GM21576 (cell line): Measurements from ENCODE around the gene C1orf105.
A peak's percentile ranks its signal among the peaks of the same experiment; 100 is the strongest.
"Not testable (repeated sequence)": the region's sequence is repeated elsewhere in the genome, so short reads cannot be mapped to it uniquely, and the experiment has no call there.

ENCODE experiments used
- ATAC-seq: cut with Tn5 transposase; IDR thresholded peaks from one replicate; pipeline ENCODE4 v1.9.1; 2021; ENCODE audit warnings: mild to moderate bottlenecking, moderate library complexity; ENCODE audit not compliant: unreplicated experiment

The C1orf105 gene, protein sequence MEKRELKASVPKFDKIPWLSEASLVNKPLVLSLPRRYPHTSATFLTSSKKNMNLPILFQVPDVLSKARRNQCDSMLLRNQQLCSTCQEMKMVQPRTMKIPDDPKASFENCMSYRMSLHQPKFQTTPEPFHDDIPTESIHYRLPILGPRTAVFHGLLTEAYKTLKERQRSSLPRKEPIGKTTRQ

DNA sequence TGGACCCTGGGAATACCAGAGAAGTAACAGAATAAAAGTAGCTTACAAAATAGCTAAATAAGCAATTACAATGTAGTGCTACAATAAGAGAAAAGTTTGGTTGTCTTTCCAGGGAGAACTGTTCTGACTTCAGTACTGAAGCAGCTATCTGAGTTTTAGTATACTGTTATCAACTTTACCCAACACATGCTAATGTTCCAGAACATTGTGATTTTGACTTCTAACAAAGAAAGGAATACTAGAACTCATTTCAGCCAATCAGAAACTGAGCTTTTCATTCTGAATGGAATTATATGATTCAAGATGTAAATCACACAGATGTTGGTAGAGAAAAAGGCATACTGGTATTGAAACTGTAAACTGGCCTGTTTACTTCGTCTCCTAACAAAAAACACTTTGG, at the start of gene C1orf105:
Gene C1orf105 (plus strand): TSS at position 301 of the 400 bp plus-strand sequence. CDS start 201 bp downstream, outside the sequence.
- ATAC-seq, result no peak

DNA sequence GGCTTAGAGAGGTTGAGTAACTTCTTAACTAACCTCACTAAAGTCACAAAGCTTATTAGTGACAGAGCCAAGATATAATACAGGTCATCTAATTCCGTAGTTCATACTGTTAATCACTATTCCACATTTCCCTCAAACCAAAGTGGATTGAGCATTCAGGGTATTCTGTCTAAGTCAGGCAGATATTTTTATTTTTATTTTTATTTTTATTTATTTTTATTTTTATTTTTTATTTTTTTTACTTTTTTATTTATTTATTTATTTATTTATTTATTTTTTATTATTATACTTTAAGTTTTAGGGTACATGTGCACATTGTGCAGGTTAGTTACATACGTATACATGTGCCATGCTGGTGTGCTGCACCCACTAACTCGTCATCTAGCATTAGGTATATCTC, 48.8 kb upstream of the C1orf105 start:
- ATAC-seq, result not testable (repeated sequence)

DNA sequence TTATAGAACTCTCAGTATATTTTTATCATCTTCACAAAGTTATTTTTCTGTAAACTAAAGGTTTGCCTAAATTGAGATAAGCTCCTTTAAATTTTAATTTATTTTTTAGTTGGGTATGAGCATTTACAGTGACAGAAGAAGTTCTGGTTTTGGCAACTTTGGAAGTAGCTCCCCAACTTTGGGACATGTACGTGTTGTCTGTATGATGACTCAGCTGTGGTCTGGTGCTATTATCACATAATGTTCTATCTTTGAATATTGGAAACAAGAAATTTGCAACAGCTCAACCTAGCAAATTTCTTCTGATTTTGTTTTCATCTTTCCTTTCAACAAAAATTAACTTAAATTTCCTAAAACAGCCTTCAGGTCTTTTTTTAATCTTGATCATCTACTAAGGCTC, 46.6 kb upstream of the C1orf105 start:
- no peak for ATAC-seq

DNA sequence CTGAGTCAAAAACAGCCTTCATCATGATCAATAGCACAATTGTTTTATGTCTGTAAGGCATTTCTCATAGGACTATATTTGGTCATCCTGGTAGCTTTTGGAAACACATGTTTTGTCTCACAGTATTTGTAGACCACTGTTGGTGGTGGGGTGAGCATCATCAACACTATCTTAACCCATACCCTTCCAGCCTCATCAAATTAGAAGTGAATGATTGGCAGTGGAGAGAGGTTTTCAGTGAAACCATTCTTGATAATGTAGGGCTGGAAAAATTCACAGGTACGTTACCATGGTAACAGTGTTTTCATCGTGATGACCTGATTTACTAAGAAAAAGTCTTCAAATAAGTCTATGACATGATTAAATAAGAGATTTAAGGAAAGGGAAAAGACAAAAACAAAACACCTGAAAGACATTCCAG, 45.3 kb upstream of the C1orf105 start:
- ATAC-seq, result no peak

DNA sequence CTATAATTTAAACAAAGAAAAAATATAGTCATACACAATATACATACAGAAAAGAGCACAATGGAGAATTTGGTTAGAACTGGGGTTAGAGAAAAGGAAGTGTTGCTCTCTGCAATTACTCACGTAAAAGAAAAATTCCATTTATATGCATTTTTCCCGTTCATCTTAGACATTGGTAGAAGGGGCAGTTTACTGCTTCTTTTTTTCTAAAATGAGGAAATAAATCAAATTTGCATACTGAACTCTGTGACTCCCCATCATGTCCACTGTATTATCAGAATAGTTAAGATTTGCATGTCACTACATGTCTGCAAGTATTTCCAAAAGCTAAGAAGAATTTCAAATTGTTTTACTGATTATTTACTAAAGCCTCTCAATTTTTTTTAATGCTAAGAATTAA, 44.1 kb upstream of the C1orf105 start:
- ATAC-seq, result no peak

DNA sequence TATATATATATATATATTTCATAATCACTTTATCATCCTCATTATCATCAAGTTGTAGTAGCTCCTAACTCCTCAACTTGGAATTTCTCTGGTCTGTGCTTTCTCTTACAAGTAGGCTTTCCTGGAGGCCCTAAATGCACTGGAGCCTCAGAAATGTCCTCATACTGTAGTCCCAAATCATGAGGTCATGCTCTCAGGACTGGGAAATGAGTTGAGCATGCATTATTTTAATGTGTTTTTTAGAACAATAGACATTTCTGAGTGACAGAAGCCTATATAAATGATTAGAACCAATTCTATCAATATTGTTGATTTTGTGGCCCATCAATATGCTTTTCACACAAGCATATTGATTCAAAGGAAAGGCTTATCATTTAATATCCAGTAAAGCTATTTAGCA, 42.9 kb upstream of the C1orf105 start:
- ATAC-seq, result no peak

DNA sequence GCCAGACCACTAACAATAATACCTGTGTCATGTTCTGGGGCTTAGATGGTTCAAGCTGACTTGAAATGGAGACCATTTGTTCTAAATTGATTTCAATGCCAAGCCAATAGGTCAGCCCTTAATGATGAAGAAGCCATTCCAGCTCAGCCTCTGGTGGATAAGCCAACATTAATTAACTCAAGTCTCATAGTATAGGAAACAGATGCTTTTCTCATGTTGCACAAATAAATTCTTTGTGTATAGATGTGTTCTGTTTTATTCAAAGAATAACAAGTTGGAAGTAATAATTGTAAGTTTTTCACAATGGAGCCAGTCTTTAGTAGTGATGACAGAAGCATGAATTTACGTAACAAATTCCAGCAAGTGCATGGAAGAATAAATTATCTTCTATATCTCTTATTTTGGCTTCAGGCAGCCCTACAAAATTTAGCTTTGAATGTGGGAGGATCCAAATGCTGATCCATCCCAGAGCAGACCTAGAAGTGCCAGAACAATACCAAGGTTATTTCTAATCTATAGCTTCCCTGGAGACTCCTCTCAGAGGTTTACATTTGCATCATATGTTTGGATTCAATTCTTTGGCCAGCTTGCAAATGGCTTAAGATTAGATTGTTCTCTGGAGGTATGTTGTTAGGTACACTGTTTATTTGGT, 42.2 kb upstream of the C1orf105 start:
- no peak for ATAC-seq

DNA sequence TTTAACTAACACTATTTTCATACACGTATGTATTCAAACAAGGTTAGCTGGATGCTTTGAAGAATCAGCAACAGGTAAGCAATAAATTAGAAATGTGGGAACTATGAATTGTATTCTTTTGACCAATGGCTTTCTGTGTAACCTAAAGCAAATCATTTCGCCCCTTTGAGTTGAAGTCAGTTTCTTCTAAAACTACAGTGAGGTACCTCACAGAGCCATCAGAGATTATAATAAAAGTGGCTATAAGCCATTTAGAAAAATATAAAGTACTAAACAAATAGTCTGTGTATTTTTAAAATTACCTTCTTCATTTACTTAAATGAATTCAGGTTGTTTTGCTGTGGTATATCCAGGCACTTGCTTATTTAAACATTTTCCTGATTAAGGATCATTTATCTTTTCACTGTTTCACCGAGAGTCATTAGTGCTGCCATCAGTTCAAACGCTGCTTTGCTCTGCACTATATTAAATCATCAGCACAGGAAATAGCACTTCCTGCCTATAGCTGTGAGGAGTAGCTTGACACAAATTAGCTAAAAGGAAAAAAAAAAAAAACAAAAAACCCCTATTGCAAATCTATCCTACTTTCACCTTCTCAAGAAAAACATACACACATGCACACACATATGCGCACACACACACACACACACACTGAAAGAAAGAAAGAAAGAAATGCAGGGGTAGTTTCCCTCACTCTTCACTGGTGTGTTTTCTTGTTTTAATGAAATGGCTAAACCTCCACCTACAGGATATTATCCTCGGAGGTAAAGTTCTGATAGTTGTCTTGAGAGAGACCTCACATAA, 39.8 kb upstream of the C1orf105 start:
- peak; percentile 95 for ATAC-seq

DNA sequence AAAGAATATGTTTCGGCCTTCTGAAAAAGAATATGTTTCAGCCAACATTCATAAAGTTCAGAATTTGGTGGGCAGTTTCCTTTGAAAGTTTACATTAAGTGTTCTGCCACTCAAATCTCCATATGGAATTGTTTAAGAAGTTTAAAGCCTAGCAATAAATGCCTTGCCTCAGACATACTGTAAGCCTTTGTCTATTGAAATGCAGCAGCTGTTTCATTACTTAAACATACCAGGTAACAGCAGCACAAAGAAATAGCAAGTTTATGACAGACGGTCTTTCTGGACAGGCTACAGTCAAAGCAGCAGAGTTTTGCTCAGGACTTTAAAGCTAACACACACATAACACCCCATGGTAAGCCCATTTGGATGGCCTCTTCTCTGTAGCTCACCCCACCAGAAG, 38.5 kb upstream of the C1orf105 start:
- ATAC-seq, result no peak

DNA sequence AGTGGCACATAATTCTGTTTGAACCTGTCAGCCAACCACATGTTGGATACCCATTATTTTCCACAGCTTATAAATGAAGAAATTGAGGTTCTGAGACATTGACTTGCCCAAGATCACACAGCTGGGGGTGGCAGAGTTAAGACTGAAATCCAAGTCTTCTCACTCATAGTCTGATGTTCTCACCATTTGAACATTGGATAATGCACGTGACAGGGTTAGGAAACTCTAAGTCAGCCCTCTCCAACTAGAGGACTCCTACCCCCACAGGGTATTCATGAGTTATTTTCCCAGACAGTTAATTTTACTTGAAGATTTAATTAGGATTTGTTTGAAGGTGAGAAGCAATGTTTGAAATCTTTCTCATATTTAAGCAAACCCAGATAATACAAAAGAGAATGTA, 38.1 kb upstream of the C1orf105 start:
- ATAC-seq, result no peak

DNA sequence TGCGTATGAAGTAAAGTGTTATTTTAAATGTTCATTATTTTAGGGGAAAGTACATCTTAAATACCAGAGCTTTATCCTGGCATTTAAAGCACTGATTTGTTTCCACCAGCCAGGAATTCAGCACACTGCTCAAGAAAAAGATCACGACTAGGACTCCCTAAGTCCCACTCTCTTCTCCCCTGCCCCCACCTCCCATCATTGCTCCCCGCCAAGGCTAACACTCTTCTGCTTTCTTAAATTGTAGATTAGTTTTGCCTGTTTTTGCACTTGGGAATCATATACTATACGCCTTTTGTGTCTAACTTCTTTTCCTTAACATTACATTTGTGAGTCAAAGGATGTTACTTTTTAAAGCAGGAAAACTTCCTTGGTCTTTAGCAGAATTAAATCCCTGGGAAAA, 37.5 kb upstream of the C1orf105 start:
- no peak for ATAC-seq

DNA sequence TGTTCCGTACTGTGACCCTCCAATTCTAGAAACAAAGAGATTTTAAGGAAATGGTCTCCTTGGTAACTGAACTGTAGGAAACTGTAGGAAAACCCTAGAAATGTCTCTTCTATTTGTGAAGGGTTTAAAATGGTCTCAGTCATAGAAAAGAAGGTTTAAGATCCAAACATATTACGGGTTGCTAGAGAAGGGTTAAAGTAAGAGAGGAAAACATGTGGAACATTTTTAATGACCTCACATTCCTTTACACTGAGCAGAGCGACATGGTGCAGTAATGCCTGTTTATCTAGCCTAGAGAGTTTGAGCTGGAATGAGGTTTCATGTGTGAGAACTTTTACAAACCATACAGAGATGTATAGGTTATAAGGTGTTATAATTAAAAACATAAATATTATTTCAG, 36.9 kb upstream of the C1orf105 start:
- no peak for ATAC-seq

DNA sequence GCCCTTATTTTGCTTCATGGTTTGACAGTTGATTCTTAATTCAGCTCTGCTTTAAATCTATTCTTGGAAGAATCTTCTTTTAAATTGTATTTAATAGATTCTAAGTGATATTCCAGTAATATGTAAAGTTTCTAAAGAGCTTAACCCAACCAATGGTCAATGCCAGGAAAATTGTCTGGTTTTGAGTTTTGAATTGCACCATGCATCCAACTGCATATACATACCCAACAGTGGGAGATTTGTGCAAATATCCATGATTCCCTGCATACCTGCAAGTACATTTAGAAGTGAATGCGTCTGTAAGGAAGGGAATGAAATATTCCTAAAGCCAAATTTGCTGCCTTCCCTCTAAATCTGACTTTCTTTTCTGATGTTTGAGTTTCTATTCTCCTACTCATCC, 35.8 kb upstream of the C1orf105 start:
- ATAC-seq, result no peak

DNA sequence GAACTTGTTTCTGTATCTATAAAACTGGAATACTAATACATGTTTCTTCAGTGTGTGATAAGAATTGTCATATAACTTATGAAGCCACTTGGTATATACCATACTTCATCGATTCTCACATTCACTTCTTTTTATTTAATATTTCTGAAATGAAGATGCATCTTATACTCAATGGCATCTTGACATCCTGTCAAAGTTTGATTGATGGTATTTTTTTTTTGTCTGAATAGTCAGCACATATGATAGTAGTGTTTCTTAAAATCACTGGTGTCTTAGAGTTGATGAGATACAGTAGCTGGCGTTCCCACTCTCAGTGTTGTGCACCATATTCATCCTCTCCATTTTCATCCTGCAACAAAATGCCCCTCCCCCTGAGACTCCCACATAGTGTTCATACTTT, 34.4 kb upstream of the C1orf105 start:
- no peak for ATAC-seq

DNA sequence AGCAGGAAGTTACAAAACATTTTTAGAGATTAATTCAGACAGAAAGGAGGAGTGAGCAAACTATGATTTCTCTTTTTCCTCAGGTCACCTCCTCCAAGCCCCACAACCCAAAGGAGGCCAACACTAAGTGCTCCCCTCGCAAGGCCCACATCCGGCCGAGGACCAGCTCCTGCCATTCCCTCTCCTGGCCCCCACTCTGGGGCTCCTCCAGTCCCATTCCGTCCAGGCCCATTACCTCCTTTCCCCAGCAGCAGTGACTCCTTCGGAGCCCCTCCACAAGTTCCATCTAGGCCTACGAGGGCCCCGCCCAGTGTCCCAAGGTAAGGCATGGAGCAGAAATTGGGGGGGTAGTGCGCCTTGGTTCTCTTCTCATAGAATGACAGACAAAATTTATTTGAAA, 32.0 kb upstream of the C1orf105 start:
- no peak for ATAC-seq

DNA sequence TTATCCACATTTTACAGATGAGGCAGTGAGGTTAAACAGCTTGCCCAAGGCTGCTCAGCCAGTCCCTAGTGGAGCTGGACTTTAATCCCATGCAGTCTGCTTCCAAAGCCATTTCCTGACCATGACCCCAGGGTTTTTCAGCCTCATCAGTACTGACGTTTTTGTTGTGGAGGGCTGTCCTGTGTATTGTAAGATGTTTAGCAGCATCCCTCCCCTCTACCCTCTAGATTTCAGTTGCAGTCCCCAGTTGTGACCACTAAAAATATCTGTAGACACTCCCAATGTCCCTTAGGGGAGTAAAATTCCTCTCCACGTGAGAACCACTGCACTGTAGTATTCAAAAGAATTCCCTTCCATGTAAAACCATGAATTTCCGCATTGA, 30.2 kb upstream of the C1orf105 start:
- peak; percentile 7 for ATAC-seq

DNA sequence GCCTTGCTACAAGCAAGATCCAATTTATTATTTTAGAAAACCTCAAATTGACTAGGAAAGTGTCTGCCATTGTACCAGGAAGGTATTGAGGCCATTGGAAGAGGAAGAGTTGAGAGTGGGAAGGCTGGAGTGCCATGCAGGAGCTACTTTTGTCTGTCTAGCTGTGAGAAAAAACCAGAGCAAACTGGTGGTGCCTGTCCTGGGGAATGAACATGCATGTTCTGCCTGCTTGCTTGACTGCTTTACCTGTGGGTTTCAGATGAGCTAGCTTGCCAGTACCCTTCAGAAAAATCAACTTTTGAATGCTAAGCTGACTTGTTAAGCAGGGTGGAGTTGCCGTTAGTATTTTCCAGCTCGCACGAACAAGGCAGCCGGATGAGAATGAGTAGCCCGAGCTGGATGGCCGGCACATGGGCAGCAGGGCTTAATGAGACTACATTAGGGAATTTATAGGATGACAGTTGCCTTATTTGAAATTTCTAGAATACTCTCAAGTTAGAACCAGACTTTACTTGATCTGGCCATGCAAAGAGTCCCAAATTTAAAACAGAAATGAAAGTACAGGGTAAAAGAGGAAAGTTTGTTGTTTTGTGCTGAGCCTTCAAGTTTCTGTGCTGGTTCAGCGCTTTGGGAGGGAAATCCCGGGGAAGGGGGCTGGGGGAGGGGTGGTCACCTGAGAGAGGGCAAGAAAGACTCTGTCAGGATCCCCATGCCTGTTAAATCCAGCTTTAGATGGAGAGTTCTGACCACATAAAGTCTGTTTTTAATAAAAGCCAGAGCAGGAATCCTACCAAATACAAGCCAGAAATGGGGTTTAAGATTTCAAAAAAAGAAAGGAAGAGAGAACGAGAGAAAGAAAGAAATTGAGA, 29.6 kb upstream of the C1orf105 start:
- peak; percentile 66 for ATAC-seq

DNA sequence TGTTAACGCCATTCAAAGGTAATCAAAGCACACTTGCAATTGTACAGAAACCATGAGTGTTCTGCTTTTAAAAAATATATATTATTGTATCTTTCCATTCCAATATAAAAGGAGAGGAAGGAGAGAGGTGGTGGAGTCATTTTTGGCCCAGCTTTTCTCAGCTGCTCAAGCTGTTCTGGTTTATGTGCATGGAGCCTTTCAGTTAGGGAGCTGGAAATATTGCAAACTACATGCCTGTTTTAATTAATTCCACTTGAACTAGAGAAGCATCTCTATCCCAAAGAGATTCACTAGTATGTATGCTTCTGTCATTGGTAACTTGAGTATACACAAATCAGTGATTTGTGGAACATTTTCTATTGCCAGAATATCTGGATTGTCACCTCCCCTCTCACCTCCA, 28.5 kb upstream of the C1orf105 start:
- ATAC-seq, result no peak

DNA sequence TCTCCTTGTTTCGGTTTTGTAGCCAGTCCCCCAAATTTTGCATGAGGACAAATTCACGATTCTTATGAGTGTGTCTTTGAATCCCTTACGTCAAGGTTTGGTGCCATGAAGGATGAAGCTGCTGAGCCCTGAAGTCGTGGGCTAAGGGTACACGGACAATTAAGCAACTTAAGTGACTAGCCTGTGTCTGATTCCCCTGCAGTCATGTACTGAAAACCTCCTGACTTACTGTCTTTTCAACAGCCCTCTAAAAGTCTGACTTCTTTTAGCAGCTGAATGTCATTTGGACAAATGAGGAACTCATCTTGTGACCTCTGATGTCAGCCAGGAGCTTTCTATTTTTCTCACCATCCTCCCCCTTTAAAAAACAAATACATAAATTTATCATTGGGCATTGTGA, 27.1 kb upstream of the C1orf105 start:
- ATAC-seq, result no peak

DNA sequence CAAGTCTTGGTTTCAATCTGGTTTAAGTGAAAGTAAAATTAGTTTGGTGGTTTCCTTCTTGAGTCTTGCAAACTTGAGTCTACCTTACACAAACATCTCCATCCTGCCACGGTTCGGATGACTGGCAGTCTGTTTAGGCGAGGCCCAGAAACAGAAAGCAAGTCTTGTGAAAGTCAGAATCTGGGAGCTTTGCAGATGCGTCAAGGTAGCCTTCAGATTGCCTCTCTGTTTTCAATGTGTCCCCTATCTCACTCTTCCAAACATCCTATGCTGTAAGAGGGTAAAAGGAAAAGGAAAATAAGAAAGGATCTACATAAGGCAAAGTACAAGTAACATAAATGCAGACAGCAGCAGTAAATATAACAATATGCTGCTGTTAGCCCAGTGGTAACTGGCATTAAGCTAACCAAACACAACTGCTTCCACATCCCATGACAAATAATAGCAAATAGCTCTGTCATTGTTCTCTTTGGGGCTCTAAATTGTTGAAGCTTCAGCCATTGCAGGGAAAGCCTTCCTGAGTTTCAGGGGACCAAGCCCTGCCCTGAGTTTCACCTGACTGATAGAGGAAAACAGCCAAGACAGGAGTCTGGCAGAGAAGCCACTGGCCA, 26.2 kb upstream of the C1orf105 start:
- peak; percentile 75 for ATAC-seq

DNA sequence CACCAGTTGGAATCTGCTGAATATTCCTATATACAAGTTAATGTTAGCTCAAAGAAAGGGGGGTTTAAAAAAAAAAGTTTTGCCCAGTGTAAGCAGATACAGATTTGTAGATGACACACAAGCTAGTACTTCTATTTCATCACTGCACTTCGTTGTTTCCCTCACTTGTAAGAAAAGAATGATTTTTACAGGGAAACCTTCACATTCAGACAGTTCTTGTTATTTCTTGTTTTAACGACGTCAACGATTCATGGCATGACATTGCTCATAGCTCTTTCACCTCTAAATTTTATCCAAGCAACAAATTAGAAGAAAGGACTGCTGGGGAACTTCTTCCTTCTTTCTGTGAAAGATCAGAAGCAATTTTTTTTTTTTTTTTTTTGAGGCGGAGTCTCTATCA, 25.7 kb upstream of the C1orf105 start:
- no peak for ATAC-seq
